OCI-LY1 (cell line): ENCODE measurements around the gene PIGQ.

Experiments used
- H2AFZ ChIP-seq: fragments of 200-600 bp; sonication (generic), shearing (Covaris generic); 2 replicates; pipeline ENCODE4 v1.6.0; 2014; ENCODE audit warnings: antibody characterized with exemption, mild to moderate bottlenecking, low read length
- H3F3A ChIP-seq: fragments of 200-600 bp; sonication (generic), shearing (Covaris generic); 2 replicates; pipeline ENCODE4 v1.6.0; 2014; ENCODE audit warnings: mild to moderate bottlenecking, antibody characterized with exemption, low read length, moderate library complexity; ENCODE audit not compliant: insufficient read depth
- H3K27ac ChIP-seq: fragments of 200-600 bp; sonication (generic); 2 replicates; pipeline ENCODE4 v1.5.1; 2014; ENCODE audit warnings: low read length, mixed run types, mild to moderate bottlenecking, low read depth; ENCODE audit not compliant: poor library complexity, severe bottlenecking
- H3K27me3 ChIP-seq: fragments of 200-600 bp; sonication (generic); 2 replicates; pipeline ENCODE4 v1.6.0; 2014; ENCODE audit warnings: antibody characterized with exemption, mild to moderate bottlenecking, low read length, moderate library complexity; ENCODE audit not compliant: insufficient read depth
- H3K36me3 ChIP-seq: fragments of 200-600 bp; sonication (generic); 2 replicates; pipeline ENCODE4 v1.6.1; 2014; ENCODE audit warnings: mild to moderate bottlenecking, antibody characterized with exemption, low read length, moderate library complexity, mixed read lengths; ENCODE audit not compliant: insufficient read depth
- H3K4me1 ChIP-seq: fragments of 200-600 bp; sonication (generic); 2 replicates; pipeline ENCODE4 v1.5.1; 2014; ENCODE audit warnings: mild to moderate bottlenecking, low read length, moderate library complexity; ENCODE audit not compliant: insufficient read depth, severe bottlenecking
- H3K4me2 ChIP-seq: fragments of 200-600 bp; sonication (generic), shearing (Covaris generic); 2 replicates; pipeline ENCODE4 v1.6.1; 2014; ENCODE audit warnings: low read length
- H3K4me3 ChIP-seq: fragments of 200-600 bp; sonication (generic); 2 replicates; pipeline ENCODE4 v1.5.1; 2014; ENCODE audit warnings: low read length, low read depth, mild to moderate bottlenecking, mixed read lengths; ENCODE audit not compliant: poor library complexity, severe bottlenecking
- H3K79me2 ChIP-seq: fragments of 200-600 bp; shearing (Covaris generic); 2 replicates; pipeline ENCODE4 v1.6.1; 2016; ENCODE audit warnings: mixed run types, low read length, mixed read lengths; ENCODE audit not compliant: insufficient read depth
- H3K9ac ChIP-seq: fragments of 200-600 bp; sonication (generic), shearing (Covaris generic); 2 replicates; pipeline ENCODE4 v1.6.1; 2014; ENCODE audit warnings: mild to moderate bottlenecking, low read length, mixed read lengths
- H3K9me2 ChIP-seq: fragments of 200-600 bp; sonication (generic), shearing (Covaris generic); 2 replicates; pipeline ENCODE4 v1.6.1; 2014; ENCODE audit warnings: low read depth, mild to moderate bottlenecking, low read length, mixed read lengths
- H3K9me3 ChIP-seq: fragments of 200-600 bp; shearing (Covaris generic); 2 replicates; pipeline ENCODE4 v1.6.1; 2014; ENCODE audit warnings: low read length, mixed read lengths
- H4K20me1 ChIP-seq: fragments of 200-600 bp; sonication (generic), shearing (Covaris generic); 2 replicates; pipeline ENCODE4 v1.6.0; 2016; ENCODE audit warnings: mild to moderate bottlenecking, low read length; ENCODE audit not compliant: insufficient read depth
- EZH2 ChIP-seq: fragments of 200-600 bp; sonication (generic), shearing (Covaris generic); IDR thresholded peaks from 2 replicates; pipeline ENCODE4 v1.8.0; 2017; ENCODE audit warnings: borderline replicate concordance, mixed run types, mild to moderate bottlenecking, antibody characterized with exemption, low read length, moderate library complexity, mixed read lengths
- TF ChIP-seq, protein P1 (sequence below): fragments of 200-600 bp; sonication (generic), shearing (Covaris generic); IDR thresholded peaks from 2 replicates; pipeline ENCODE4 v1.5.1; 2017; ENCODE audit warnings: mild to moderate bottlenecking, antibody characterized with exemption, low read length, moderate library complexity, mixed read lengths

The PIGQ gene

DNA sequence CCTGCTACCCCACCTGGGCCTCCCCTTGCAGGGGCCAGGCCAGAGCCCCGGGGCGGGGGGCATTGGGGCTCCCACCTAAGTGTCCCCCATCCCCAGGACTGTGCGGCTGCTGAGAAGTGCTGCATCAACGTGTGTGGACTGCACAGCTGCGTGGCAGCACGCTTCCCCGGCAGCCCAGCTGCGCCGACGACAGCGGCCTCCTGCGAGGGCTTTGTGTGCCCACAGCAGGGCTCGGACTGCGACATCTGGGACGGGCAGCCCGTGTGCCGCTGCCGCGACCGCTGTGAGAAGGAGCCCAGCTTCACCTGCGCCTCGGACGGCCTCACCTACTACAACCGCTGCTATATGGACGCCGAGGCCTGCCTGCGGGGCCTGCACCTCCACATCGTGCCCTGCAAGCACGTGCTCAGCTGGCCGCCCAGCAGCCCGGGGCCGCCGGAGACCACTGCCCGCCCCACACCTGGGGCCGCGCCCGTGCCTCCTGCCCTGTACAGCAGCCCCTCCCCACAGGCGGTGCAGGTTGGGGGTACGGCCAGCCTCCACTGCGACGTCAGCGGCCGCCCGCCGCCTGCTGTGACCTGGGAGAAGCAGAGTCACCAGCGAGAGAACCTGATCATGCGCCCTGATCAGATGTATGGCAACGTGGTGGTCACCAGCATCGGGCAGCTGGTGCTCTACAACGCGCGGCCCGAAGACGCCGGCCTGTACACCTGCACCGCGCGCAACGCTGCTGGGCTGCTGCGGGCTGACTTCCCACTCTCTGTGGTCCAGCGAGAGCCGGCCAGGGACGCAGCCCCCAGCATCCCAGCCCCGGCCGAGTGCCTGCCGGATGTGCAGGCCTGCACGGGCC, 62.9 kb downstream of the PIGQ start:
- H3F3A ChIP-seq, result no peaks in the 10 kb centered on the region
- no peaks in the 10 kb centered on the region for H3K36me3 ChIP-seq
- H3K27me3 ChIP-seq, result no peaks in the 10 kb centered on the region; the same call in 1 of the 2 replicates
- no peaks in the 10 kb centered on the region for H4K20me1 ChIP-seq
- no peaks in the 10 kb centered on the region for H3K9me2 ChIP-seq
- H3K9ac ChIP-seq, result no peak overlapping the region
- H3K4me1 ChIP-seq, result peaks cover 11% of the 10 kb centered on the region
- no peak overlapping the region for H3K27ac ChIP-seq
- no peak overlapping the region for H2AFZ ChIP-seq
- no peaks in the 10 kb centered on the region for H3K9me3 ChIP-seq
- H3K4me3 ChIP-seq, result no peak overlapping the region
- H3K4me2 ChIP-seq, result no peak overlapping the region
- H3K79me2 ChIP-seq, result no peaks in the 10 kb centered on the region
- TF ChIP-seq, protein P1, sequence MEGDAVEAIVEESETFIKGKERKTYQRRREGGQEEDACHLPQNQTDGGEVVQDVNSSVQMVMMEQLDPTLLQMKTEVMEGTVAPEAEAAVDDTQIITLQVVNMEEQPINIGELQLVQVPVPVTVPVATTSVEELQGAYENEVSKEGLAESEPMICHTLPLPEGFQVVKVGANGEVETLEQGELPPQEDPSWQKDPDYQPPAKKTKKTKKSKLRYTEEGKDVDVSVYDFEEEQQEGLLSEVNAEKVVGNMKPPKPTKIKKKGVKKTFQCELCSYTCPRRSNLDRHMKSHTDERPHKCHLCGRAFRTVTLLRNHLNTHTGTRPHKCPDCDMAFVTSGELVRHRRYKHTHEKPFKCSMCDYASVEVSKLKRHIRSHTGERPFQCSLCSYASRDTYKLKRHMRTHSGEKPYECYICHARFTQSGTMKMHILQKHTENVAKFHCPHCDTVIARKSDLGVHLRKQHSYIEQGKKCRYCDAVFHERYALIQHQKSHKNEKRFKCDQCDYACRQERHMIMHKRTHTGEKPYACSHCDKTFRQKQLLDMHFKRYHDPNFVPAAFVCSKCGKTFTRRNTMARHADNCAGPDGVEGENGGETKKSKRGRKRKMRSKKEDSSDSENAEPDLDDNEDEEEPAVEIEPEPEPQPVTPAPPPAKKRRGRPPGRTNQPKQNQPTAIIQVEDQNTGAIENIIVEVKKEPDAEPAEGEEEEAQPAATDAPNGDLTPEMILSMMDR, result no peak
- TF ChIP-seq EZH2, result no peak

DNA sequence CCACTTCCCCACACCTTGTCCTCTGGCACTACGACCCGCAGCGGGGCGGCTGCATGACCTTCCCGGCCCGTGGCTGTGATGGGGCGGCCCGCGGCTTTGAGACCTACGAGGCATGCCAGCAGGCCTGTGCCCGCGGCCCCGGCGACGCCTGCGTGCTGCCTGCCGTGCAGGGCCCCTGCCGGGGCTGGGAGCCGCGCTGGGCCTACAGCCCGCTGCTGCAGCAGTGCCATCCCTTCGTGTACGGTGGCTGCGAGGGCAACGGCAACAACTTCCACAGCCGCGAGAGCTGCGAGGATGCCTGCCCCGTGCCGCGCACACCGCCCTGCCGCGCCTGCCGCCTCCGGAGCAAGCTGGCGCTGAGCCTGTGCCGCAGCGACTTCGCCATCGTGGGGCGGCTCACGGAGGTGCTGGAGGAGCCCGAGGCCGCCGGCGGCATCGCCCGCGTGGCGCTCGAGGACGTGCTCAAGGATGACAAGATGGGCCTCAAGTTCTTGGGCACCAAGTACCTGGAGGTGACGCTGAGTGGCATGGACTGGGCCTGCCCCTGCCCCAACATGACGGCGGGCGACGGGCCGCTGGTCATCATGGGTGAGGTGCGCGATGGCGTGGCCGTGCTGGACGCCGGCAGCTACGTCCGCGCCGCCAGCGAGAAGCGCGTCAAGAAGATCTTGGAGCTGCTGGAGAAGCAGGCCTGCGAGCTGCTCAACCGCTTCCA, 63.7 kb downstream of the PIGQ start:
- Histone ChIP-seq H2AFZ (no peak overlapping the region), H3K4me2 (no peak overlapping the region), H3K9me2 (no peaks in the 10 kb centered on the region), H3K4me3 (no peak overlapping the region), H3K27ac (no peak overlapping the region), H3K79me2 (no peaks in the 10 kb centered on the region), H3K9ac (no peak overlapping the region), H3F3A (no peaks in the 10 kb centered on the region), H3K36me3 (no peaks in the 10 kb centered on the region), H3K9me3 (no peaks in the 10 kb centered on the region), H4K20me1 (no peaks in the 10 kb centered on the region), H3K27me3 (no peaks in the 10 kb centered on the region; the same call in 1 of the 2 replicates), H3K4me1 (peaks cover 12% of the 10 kb centered on the region)
- TF ChIP-seq, protein P1, result no peak
